SK-N-SH (cell line): ENCODE results near the gene TULP1. TPM values are rescaled to one million over a fixed set of nuclear protein-coding genes. Genes with fewer than 3 reads are reported as not detected.

ENCODE experiments used
- CTCF ChIA-PET: fragments of 300-600, 350-600 bp; formaldehyde crosslinking; extraction: SDS; loops from one replicate; lab custom pipeline; 2021; lab: Yijun Ruan, JAX
- POLR2A ChIA-PET: fragments of 350-600 bp; sonication (Branson Sonifier 250); formaldehyde crosslinking; extraction: SDS; loops from one replicate; lab custom pipeline; 2020; ENCODE audit warnings: antibody characterized with exemption, inconsistent platforms; lab: Yijun Ruan, JAX
- DNase-seq: peaks from one replicate; pipeline ENCODE4 v3.0.0; 2012
- H2AFZ ChIP-seq: fragments of 200-600 bp; sonication (generic); 2 replicates; pipeline ENCODE4 v1.8.1; 2016; ENCODE audit warnings: antibody characterized with exemption, mild to moderate bottlenecking, low read depth
- H3F3A ChIP-seq: fragments of 200-600 bp; sonication (generic); replicated peaks from 2 replicates; pipeline ENCODE3; 2016; ENCODE audit warnings: antibody characterized with exemption, mild to moderate bottlenecking; ENCODE audit not compliant: insufficient read depth
- H3K27ac ChIP-seq, 2 experiments: fragments of 200-500 bp in 1 of 2; fragments of 200-600 bp in 1 of 2; sonication (Bioruptor generic) in 1 of 2; sonication (generic), shearing (Covaris generic) in 1 of 2; 2 replicates each; pipeline versions ENCODE4 v1.5.1 to v1.6.1; 2014 to 2016; ENCODE audit warnings: low read depth in 2 of 2, inconsistent platforms in 1 of 2, low read length in 1 of 2, mild to moderate bottlenecking in 1 of 2, mixed read lengths in 1 of 2
- H3K27me3 ChIP-seq: fragments of 200-600 bp; sonication (generic), shearing (Covaris generic); 2 replicates; pipeline ENCODE4 v1.6.1; 2016; ENCODE audit warnings: mixed run types; ENCODE audit not compliant: insufficient read depth
- H3K36me3 ChIP-seq, 2 experiments: fragments of 200-500 bp in 1 of 2; fragments of 200-600 bp in 1 of 2; sonication (Bioruptor generic) in 1 of 2; sonication (generic) in 1 of 2; replicated peaks in 1 of 2; 2 replicates each; pipeline versions ENCODE3 to v1.5.1; 2014 to 2016; ENCODE audit warnings: low read length in 1 of 2, mild to moderate bottlenecking in 1 of 2; ENCODE audit not compliant: insufficient read depth in 2 of 2, control insufficient read depth in 1 of 2
- H3K4me1 ChIP-seq, 2 experiments: fragments of 200-500 bp in 1 of 2; fragments of 200-600 bp in 1 of 2; sonication (Bioruptor generic) in 1 of 2; sonication (generic), shearing (Covaris generic) in 1 of 2; 2 replicates each; pipeline versions ENCODE4 v1.5.1 to v1.6.1; 2014 to 2016; ENCODE audit warnings: low read depth in 1 of 2, low read length in 1 of 2, mixed run types in 1 of 2; ENCODE audit not compliant: insufficient read depth in 2 of 2, control insufficient read depth in 1 of 2
- H3K4me2 ChIP-seq: fragments of 200-600 bp; sonication (generic), shearing (Covaris generic); 2 replicates; pipeline ENCODE4 v1.6.1; 2017; ENCODE audit warnings: mixed run types
- H3K4me3 ChIP-seq, 2 experiments: fragments of 200-500 bp in 1 of 2; fragments of 200-600 bp in 1 of 2; sonication (Bioruptor generic) in 1 of 2; sonication (generic), shearing (Covaris generic) in 1 of 2; 2 replicates each; pipeline versions ENCODE4 v1.5.1 to v1.8.1; 2014 to 2016; ENCODE audit warnings: low read depth in 2 of 2, inconsistent platforms in 1 of 2, low read length in 1 of 2, mild to moderate bottlenecking in 1 of 2, mixed read lengths in 1 of 2, moderate library complexity in 1 of 2
- H3K79me2 ChIP-seq: fragments of 200-600 bp; sonication (generic); 2 replicates; pipeline ENCODE4 v1.8.1; 2017; ENCODE audit warnings: mild to moderate bottlenecking; ENCODE audit not compliant: insufficient read depth
- H3K9ac ChIP-seq: fragments of 200-600 bp; sonication (generic); 2 replicates; pipeline ENCODE4 v1.6.1; 2017; ENCODE audit warnings: mixed run types
- H3K9me2 ChIP-seq: fragments of 200-600 bp; sonication (generic); 2 replicates; pipeline ENCODE4 v1.6.1; 2017; ENCODE audit warnings: mixed run types
- H3K9me3 ChIP-seq: fragments of 200-600 bp; sonication (generic); 2 replicates; pipeline ENCODE4 v1.6.1; 2017; ENCODE audit warnings: mixed run types, mild to moderate bottlenecking, moderate library complexity
- H4K20me1 ChIP-seq: fragments of 200-600 bp; sonication (generic); 2 replicates; pipeline ENCODE4 v1.6.1; 2017; ENCODE audit warnings: mild to moderate bottlenecking, mixed run types; ENCODE audit not compliant: insufficient read depth
- CHD2 ChIP-seq: fragments of 150-350 bp; IDR thresholded peaks from 2 replicates; pipeline ENCODE4 v1.6.1; 2018; ENCODE audit warnings: low read length; ENCODE audit not compliant: partially characterized antibody
- ELF1 ChIP-seq: IDR thresholded peaks from 2 replicates; pipeline ENCODE4 v1.4.0; 2012
- EP300 ChIP-seq, 2 experiments: IDR thresholded peaks; 2 replicates each; pipeline versions ENCODE4 v1.4.0 to v1.6.1; 2012; ENCODE audit warnings: borderline replicate concordance in 1 of 2, low read depth in 1 of 2, low read length in 1 of 2
- EZH2phosphoT487 ChIP-seq: fragments of 200-600 bp; sonication (generic); IDR thresholded peaks from 2 replicates; pipeline ENCODE4 v1.6.1; 2017; ENCODE audit warnings: low read depth, mixed run types, mild to moderate bottlenecking, antibody characterized with exemption, moderate library complexity, borderline replicate concordance
- NRF1 ChIP-seq: IDR thresholded peaks from 2 replicates; pipeline ENCODE4 v1.6.1; 2012; ENCODE audit warnings: low read depth, mild to moderate bottlenecking, low read length
- RAD21 ChIP-seq: IDR thresholded peaks from 2 replicates; pipeline ENCODE4 v1.6.1; 2012; ENCODE audit warnings: mild to moderate bottlenecking, low read length
- TAF1 ChIP-seq: IDR thresholded peaks from 2 replicates; pipeline ENCODE4 v1.6.1; 2012; ENCODE audit warnings: low read depth, mild to moderate bottlenecking, low read length, moderate library complexity, borderline replicate concordance
- WGBS: methylation state at CpG from one replicate; pipeline ENCODE4 v1.1.6; 2017; ENCODE audit warnings: low lambda C conversion rate; 5-methylcytosine and 5-hydroxymethylcytosine counted together
- polyA plus RNA-seq, 3 experiments: library from polyadenylated mRNA; depleted of rRNA; stranded (reverse); fragments of >200 nt; gene quantifications; 2 replicates each; pipeline ENCODE4 v1.2.3, GENCODE V29; 2012
- TF ChIP-seq, protein P1 (sequence below): IDR thresholded peaks from 2 replicates; pipeline ENCODE4 v1.6.1; 2012; ENCODE audit warnings: mild to moderate bottlenecking, low read depth, low read length, moderate library complexity
- TF ChIP-seq, protein P2 (sequence below): fragments of 200-600 bp; sonication (generic); IDR thresholded peaks from 2 replicates; pipeline ENCODE4 v1.6.1; 2017; ENCODE audit warnings: antibody characterized with exemption, mild to moderate bottlenecking, moderate library complexity
- TF ChIP-seq, protein P3 (sequence below): fragments of 150-350 bp; IDR thresholded peaks from 2 replicates; pipeline ENCODE4 v1.6.1; 2017; ENCODE audit warnings: antibody characterized with exemption, low read length, low read depth, borderline replicate concordance

The TULP1 gene
- polyA plus RNA-seq, 1 of the 3 experiments (the other 2 are of a cell fraction) = not detected

DNA sequence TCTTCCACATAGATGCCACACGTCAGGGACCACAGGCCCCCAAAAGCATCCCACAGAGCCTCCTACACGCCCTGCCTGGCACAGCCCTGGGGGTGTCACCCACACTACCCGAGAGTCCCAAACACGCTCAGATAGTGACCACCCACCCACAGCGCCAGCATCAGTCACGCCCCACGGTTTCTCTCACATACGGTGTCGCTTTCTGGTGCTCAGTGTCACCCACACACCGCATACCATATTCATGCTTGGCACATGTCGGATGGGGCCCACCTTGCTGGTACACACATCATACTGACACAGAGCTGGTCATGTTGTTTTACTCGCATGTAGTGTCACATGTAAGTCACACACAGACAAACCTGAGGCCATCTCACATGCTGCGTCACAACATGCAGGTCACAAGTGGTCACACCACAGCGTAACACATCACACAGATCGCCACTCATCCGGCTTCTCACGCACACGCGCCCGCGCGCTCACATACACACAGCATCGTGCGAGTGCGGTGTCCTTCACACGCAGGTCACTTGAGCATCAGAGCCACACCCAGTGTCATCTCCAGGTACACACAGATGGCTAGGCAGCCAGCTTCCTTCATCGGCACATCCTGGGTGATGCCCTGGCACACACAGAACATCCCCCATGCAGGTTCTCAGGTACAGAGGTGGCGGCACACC, 19.3 kb downstream of the TULP1 start:
- TF ChIP-seq, protein P1, sequence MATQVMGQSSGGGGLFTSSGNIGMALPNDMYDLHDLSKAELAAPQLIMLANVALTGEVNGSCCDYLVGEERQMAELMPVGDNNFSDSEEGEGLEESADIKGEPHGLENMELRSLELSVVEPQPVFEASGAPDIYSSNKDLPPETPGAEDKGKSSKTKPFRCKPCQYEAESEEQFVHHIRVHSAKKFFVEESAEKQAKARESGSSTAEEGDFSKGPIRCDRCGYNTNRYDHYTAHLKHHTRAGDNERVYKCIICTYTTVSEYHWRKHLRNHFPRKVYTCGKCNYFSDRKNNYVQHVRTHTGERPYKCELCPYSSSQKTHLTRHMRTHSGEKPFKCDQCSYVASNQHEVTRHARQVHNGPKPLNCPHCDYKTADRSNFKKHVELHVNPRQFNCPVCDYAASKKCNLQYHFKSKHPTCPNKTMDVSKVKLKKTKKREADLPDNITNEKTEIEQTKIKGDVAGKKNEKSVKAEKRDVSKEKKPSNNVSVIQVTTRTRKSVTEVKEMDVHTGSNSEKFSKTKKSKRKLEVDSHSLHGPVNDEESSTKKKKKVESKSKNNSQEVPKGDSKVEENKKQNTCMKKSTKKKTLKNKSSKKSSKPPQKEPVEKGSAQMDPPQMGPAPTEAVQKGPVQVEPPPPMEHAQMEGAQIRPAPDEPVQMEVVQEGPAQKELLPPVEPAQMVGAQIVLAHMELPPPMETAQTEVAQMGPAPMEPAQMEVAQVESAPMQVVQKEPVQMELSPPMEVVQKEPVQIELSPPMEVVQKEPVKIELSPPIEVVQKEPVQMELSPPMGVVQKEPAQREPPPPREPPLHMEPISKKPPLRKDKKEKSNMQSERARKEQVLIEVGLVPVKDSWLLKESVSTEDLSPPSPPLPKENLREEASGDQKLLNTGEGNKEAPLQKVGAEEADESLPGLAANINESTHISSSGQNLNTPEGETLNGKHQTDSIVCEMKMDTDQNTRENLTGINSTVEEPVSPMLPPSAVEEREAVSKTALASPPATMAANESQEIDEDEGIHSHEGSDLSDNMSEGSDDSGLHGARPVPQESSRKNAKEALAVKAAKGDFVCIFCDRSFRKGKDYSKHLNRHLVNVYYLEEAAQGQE = no peak
- TF ChIP-seq, protein P2, sequence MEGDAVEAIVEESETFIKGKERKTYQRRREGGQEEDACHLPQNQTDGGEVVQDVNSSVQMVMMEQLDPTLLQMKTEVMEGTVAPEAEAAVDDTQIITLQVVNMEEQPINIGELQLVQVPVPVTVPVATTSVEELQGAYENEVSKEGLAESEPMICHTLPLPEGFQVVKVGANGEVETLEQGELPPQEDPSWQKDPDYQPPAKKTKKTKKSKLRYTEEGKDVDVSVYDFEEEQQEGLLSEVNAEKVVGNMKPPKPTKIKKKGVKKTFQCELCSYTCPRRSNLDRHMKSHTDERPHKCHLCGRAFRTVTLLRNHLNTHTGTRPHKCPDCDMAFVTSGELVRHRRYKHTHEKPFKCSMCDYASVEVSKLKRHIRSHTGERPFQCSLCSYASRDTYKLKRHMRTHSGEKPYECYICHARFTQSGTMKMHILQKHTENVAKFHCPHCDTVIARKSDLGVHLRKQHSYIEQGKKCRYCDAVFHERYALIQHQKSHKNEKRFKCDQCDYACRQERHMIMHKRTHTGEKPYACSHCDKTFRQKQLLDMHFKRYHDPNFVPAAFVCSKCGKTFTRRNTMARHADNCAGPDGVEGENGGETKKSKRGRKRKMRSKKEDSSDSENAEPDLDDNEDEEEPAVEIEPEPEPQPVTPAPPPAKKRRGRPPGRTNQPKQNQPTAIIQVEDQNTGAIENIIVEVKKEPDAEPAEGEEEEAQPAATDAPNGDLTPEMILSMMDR = no peak
- TF ChIP-seq NRF1 = no peak
- no peak for TF ChIP-seq EP300 (IDR thresholded peaks at IDR 0.05; ENCODE audit: borderline replicate concordance in 1 of 2, low read depth in 1 of 2, low read length in 1 of 2)
- TF ChIP-seq, protein P3, sequence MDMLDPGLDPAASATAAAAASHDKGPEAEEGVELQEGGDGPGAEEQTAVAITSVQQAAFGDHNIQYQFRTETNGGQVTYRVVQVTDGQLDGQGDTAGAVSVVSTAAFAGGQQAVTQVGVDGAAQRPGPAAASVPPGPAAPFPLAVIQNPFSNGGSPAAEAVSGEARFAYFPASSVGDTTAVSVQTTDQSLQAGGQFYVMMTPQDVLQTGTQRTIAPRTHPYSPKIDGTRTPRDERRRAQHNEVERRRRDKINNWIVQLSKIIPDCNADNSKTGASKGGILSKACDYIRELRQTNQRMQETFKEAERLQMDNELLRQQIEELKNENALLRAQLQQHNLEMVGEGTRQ = no peak
- no peak for TF ChIP-seq CHD2
- no peak for TF ChIP-seq RAD21
- no peak for TF ChIP-seq TAF1
- TF ChIP-seq EZH2phosphoT487 = no peak
- no peak for TF ChIP-seq ELF1
- CTCF ChIA-PET = interaction anchor here (1.4 kb wide), 1 partner anchor 27 kb away, joined by 3 read pairs; no protein-coding TSS in a partner anchor
- H3K4me1 ChIP-seq = peaks cover 17 to 58% of the 10 kb centered on the region in 2 experiments; a peak in 2 of 4 replicates
- WGBS = 93% methylated on average over 28 of the region's 28 CpGs
- no peaks in the 10 kb centered on the region for H3K27me3 ChIP-seq
- H3K9ac ChIP-seq = no peak overlapping the region
- H3K9me3 ChIP-seq = no peaks in the 10 kb centered on the region
- POLR2A ChIA-PET = no interaction called here
- no peak for DNase-seq
- H3F3A ChIP-seq = peaks cover 2% of the 10 kb centered on the region
- H3K27ac ChIP-seq = no peak overlapping the region
- H3K36me3 ChIP-seq = no peaks in the 10 kb centered on the region
- no peak overlapping the region for H3K4me2 ChIP-seq
- no peak overlapping the region for H3K4me3 ChIP-seq
- H3K9me2 ChIP-seq = no peaks in the 10 kb centered on the region
- peaks cover 21% of the 10 kb centered on the region; the same call in 1 of the 2 replicates for H4K20me1 ChIP-seq
- H2AFZ ChIP-seq = no peak overlapping the region
- peaks cover 25% of the 10 kb centered on the region; the same call in 1 of the 2 replicates for H3K79me2 ChIP-seq
